ENCODE measurements around the gene LCP1.
A peak's percentile ranks its signal among the peaks of the same experiment; 100 is the strongest.
"Not testable (repeated sequence)": the region's sequence is repeated elsewhere in the genome, so short reads cannot be mapped to it uniquely, and the experiment has no call there.

Gene LCP1

GRCh38 chr13:46181840-46182490 is at the start of gene LCP1:
LCP1 (minus strand) TSS chr13:46182177; CDS start chr13:46159662, 22,515 bp downstream.
- Histone ChIP-seq H3K4me2 (ENCODE audit: insufficient read depth, low read length) (peak within 1 kb of the TSS; percentile 74), H3K27me3 (ENCODE audit: insufficient read depth, low read length, poor library complexity) (no peaks in the 10 kb centered on the region), H3K79me2 (ENCODE audit: insufficient read depth, low read length) (peaks cover 65% of the 10 kb centered on the region), H2AFZ (ENCODE audit: low read depth, low read length) (peak within 1 kb of the TSS; percentile 48), H3K27ac (ENCODE audit: low read length) (peak within 1 kb of the TSS; percentile 100), H3K4me1 (ENCODE audit: insufficient read depth, low read length) (peaks cover 68% of the 10 kb centered on the region), H3K4me3 (ENCODE audit: low read depth in 1 of 2, low read length in 2 of 2) (peak within 1 kb of the TSS; percentile 92 to 94), H4K20me1 (ENCODE audit: insufficient read depth, low read length) (peaks cover 12% of the 10 kb centered on the region), H3K36me3 (ENCODE audit: insufficient read depth, low read length) (peaks cover 13% of the 10 kb centered on the region), H3K9me3 (ENCODE audit: insufficient read depth, low read length, severe bottlenecking) (no peaks in the 10 kb centered on the region), H3K9ac (ENCODE audit: low read depth, low read length) (peak within 1 kb of the TSS; percentile 86)
- ATAC-seq (ENCODE audit: insufficient read depth, low read depth) (peak; percentile 63), DNase-seq (peak; percentile 84)
- TF ChIP-seq CTCF (IDR thresholded peaks at IDR 0.05; ENCODE audit: borderline replicate concordance, extremely low read depth, low read length, poor library complexity, severe bottlenecking): no peak

- Histone ChIP-seq H3K36me3 (ENCODE audit: insufficient read depth, low read length) (no peaks in the 10 kb centered on the region), H3K4me1 (ENCODE audit: insufficient read depth, low read length) (peaks cover 5% of the 10 kb centered on the region; the same call in 1 of the 2 replicates), H3K27me3 (ENCODE audit: insufficient read depth, low read length, poor library complexity) (no peaks in the 10 kb centered on the region), H3K27ac (ENCODE audit: low read length) (no peak overlapping the region), H3K4me2 (ENCODE audit: insufficient read depth, low read length) (no peak overlapping the region), H3K9me3 (ENCODE audit: insufficient read depth, low read length, severe bottlenecking) (peaks cover 4% of the 10 kb centered on the region), H3K9ac (ENCODE audit: low read depth, low read length) (no peak overlapping the region), H3K79me2 (ENCODE audit: insufficient read depth, low read length) (no peaks in the 10 kb centered on the region), H2AFZ (ENCODE audit: low read depth, low read length) (no peak overlapping the region), H3K4me3 (ENCODE audit: low read depth in 1 of 2, low read length in 2 of 2) (no peak overlapping the region), H4K20me1 (ENCODE audit: insufficient read depth, low read length) (no peaks in the 10 kb centered on the region)
- no peak for DNase-seq
- TF ChIP-seq CTCF (IDR thresholded peaks at IDR 0.05; ENCODE audit: borderline replicate concordance, extremely low read depth, low read length, poor library complexity, severe bottlenecking) (no peak), EZH2 (IDR thresholded peaks at IDR 0.05; ENCODE audit: borderline replicate concordance, low read depth, low read length, severe bottlenecking) (no peak)
- no peak for ATAC-seq (ENCODE audit: insufficient read depth, low read depth)
Measured at GRCh38 chr13:46229251-46229650, 47.3 kb upstream of the LCP1 start.

- ATAC-seq (ENCODE audit: insufficient read depth, low read depth): peak; percentile 71
Measured at GRCh38 chr13:46220234-46220633, 38.3 kb upstream of the LCP1 start.

GRCh38 chr13:46214741-46215140 is 32.8 kb upstream of the LCP1 start:
- not testable (repeated sequence) for H3K27me3 ChIP-seq (ENCODE audit: insufficient read depth, low read length, poor library complexity); H4K20me1 ChIP-seq (ENCODE audit: insufficient read depth, low read length); H3K4me3 ChIP-seq (ENCODE audit: low read depth in 1 of 2, low read length in 2 of 2); H2AFZ ChIP-seq (ENCODE audit: low read depth, low read length); DNase-seq; H3K9me3 ChIP-seq (ENCODE audit: insufficient read depth, low read length, severe bottlenecking); H3K36me3 ChIP-seq (ENCODE audit: insufficient read depth, low read length); H3K27ac ChIP-seq (ENCODE audit: low read length); H3K9ac ChIP-seq (ENCODE audit: low read depth, low read length); ATAC-seq (ENCODE audit: insufficient read depth, low read depth); H3K4me2 ChIP-seq (ENCODE audit: insufficient read depth, low read length)
- H3K4me1 ChIP-seq (ENCODE audit: insufficient read depth, low read length): peaks cover 36% of the 10 kb centered on the region
- peaks cover 23% of the 10 kb centered on the region for H3K79me2 ChIP-seq (ENCODE audit: insufficient read depth, low read length)

More at GRCh38 chr13:46220234-46220633, 38.3 kb upstream of the LCP1 start:
- not testable (repeated sequence) for H3K4me1 ChIP-seq (ENCODE audit: insufficient read depth, low read length); H3K27me3 ChIP-seq (ENCODE audit: insufficient read depth, low read length, poor library complexity); H3K4me2 ChIP-seq (ENCODE audit: insufficient read depth, low read length); H3K27ac ChIP-seq (ENCODE audit: low read length); H3K4me3 ChIP-seq (ENCODE audit: low read depth in 1 of 2, low read length in 2 of 2); H4K20me1 ChIP-seq (ENCODE audit: insufficient read depth, low read length); H3K79me2 ChIP-seq (ENCODE audit: insufficient read depth, low read length); H3K9me3 ChIP-seq (ENCODE audit: insufficient read depth, low read length, severe bottlenecking); H3K36me3 ChIP-seq (ENCODE audit: insufficient read depth, low read length); H3K9ac ChIP-seq (ENCODE audit: low read depth, low read length)
- peak overlapping the region; percentile 22; the same call in 1 of the 2 replicates for H2AFZ ChIP-seq (ENCODE audit: low read depth, low read length)
- DNase-seq: peak; percentile 49

All from DND-41 (cell line).